GM10266 (cell line): ENCODE data around the gene SNCG.

Source experiments
- DNase-seq: peaks from one replicate; pipeline ENCODE4 v3.0.0; 2012; ENCODE audit errors: extremely low spot score
- CTCF ChIP-seq: IDR thresholded peaks from 2 replicates; pipeline ENCODE4 v1.5.1; 2012; ENCODE audit warnings: mild to moderate bottlenecking, low read depth; ENCODE audit not compliant: control insufficient read depth, insufficient read depth; ENCODE audit errors: missing control alignments

SNCG gene

DNA sequence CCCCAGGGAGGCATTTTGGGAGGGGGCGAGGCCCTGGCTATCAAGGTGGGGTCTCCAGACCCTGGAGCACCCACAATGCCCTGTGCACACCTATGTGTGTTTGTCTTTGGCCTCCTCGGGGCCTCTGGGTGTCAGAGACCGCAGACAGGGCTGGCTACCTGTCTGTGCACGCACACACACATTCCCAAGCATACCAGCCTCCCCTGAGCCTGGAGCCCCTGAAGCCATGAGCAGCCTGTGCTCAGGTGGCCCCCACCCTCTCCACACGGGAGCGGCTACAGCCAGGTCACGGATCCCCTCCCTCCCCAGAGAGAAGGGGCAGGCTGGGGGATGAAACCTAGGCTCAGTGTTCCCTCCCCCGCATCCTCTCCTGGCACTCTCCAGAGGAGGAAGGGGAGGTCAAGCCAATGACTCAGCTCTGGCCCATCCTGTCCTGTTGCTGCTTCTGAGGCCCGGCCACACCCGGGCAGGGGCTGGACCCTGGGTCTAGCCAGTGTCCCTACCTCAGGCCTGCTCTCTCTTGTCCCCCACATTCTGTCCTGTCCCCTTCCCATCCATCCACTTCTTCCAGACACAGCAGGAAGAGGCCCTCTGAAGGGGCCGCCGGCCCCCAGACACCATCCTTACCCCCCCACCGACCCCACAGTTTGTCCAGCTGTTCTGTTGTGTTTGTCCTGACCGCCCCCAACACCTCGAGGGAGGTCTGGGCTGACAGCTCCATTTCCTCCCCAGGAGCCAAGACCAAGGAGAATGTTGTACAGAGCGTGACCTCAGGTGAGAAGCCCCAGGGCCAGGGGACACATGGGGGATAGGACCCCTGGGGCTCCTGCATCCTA lies 720 bp downstream of the SNCG start:
- no peak for DNase-seq
- TF ChIP-seq CTCF: no peak

DNA sequence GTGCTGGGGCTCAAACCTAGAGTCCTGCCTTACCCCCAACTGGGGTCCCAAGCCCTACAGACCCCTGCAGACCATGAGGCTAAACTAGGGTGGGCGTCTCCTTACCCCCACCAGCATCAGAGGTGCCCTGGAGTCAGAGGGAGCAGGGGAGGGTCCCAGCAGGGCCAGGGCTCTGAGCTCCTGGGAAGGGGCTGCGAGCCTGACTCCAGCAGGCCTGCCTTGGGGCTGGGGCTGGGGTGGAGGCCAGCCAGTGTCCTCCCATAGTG lies 1.3 kb downstream of the SNCG start:
- DNase-seq: no peak
- TF ChIP-seq CTCF: no peak

- peak; percentile 93 for TF ChIP-seq CTCF
Observed at GRCh38 chr10:86960003-86960862, 1.8 kb downstream of the SNCG start.

GRCh38 chr10:86960863-86961434 lies 2.5 kb downstream of the SNCG start:
- TF ChIP-seq CTCF: no peak
- no peak for DNase-seq

More at GRCh38 chr10:86960003-86960862, 1.8 kb downstream of the SNCG start:
- DNase-seq: peak; percentile 81

GRCh38 chr10:86961481-86962091 lies 3.2 kb downstream of the SNCG start:
- TF ChIP-seq CTCF: no peak
- no peak for DNase-seq

DNA sequence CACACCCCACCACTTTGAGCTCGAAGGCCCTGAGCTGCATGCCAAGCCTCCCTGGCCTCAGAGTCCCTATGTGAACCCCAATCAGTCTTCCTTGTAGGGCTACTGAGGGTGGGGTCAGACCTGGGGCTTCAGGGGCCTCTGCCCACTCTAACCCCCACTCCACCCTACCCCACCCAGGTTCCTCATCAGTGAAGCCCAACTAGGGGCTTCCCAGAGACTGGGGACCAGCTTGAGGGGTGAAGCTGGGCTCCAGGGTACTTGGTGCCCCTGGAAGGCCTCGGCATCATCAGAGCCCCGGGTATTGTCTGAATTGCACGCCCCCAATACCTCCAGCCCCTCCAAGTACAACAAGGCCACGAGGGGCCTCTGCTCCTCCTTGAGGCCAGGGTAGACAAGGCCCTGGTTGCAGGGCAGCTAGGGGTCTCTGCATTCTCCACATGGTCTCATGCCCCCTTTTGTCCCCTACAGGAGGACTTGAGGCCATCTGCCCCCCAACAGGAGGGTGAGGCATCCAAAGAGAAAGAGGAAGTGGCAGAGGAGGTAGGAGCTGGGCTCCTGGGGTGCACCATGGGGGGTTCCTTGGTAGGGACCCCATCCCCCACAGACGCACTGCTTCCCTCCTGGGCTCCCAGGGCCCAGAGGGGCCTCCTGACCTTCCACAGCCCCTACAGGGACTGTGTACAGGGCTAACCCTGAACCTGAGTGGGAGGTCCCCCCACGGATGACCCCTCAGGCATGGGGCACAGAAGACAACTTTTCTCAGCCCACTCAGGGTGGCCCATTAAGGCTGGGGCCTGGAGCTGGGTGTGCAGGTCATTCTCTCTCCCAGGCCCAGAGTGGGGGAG lies 4.0 kb downstream of the SNCG start:
- no peak for DNase-seq
- TF ChIP-seq CTCF: no peak
